Astrocyte of the cerebellum (primary cell): ENCODE data around the gene IFT80.

Source experiments
- DNase-seq: peaks from one replicate; pipeline ENCODE4 v3.0.0-alpha.2; 2011; ENCODE audit warnings: low read depth
- H3K4me3 ChIP-seq: 2 replicates; pipeline ENCODE4 v1.5.1; 2011; ENCODE audit warnings: mild to moderate bottlenecking, low read depth, low read length, moderate library complexity
- in situ Hi-C: cut with HindIII; loops from 2 replicates; pipeline ENCODE4 v1.10.0; 2017; ENCODE audit warnings: low sequenced_read_pairs
- TF ChIP-seq, protein P1 (sequence below): IDR thresholded peaks from 2 replicates; pipeline ENCODE4 v1.5.1; 2012; ENCODE audit warnings: low read length, low read depth, moderate library complexity, mild to moderate bottlenecking; ENCODE audit errors: missing control alignments

The IFT80 gene

DNA sequence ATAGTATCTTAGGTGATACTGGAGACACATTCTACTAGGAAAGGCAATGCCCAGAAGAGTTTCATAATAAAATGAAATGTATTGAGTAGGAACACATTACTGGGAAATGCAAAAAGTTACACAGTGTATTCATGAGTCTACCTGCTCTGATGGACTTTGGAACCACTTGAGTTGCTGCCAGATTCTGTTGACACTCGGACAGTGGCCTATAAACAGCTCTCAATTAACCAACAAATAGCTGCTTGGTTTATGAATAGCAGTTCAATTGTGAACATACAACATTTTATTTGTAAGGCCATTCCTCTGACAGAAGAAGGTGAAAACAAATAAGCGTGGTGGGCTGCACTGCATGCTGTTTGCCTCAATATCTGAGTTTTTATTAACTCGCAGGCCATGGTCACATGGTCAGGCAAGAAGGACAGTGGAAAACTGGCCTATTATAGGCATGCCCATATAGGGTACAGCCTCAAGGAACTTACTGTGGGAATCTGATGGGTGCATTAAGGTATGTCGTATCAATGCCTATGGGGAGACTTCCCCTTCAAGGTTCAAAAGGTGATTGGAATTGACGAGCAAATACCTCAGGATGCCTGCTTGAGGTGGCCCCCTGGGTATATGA lies 107.6 kb downstream of the IFT80 start:
- TF ChIP-seq, protein P1, sequence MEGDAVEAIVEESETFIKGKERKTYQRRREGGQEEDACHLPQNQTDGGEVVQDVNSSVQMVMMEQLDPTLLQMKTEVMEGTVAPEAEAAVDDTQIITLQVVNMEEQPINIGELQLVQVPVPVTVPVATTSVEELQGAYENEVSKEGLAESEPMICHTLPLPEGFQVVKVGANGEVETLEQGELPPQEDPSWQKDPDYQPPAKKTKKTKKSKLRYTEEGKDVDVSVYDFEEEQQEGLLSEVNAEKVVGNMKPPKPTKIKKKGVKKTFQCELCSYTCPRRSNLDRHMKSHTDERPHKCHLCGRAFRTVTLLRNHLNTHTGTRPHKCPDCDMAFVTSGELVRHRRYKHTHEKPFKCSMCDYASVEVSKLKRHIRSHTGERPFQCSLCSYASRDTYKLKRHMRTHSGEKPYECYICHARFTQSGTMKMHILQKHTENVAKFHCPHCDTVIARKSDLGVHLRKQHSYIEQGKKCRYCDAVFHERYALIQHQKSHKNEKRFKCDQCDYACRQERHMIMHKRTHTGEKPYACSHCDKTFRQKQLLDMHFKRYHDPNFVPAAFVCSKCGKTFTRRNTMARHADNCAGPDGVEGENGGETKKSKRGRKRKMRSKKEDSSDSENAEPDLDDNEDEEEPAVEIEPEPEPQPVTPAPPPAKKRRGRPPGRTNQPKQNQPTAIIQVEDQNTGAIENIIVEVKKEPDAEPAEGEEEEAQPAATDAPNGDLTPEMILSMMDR = no peak
- in situ Hi-C loops = no loop called here
- no peak for DNase-seq
- H3K4me3 ChIP-seq = no peak overlapping the region

DNA sequence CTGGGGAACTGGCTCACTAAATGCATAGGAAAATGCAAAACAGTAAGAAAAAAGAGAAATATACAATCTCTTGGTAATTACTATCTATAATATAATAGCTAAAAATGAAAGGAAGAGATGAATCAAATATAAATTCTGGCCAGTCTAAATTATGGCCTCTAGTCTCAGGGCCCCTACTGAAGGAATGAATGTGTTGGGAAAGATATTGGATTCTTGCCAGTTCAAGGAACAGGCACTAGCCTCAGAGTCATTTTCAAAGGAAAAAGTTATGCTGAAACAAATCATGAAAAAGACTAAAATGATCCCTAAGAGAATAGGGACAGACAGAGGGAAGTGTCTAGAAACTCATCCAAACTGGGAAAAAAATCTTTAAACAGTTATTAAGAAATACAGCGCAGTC lies 111.4 kb downstream of the IFT80 start:
- DNase-seq = no peak
- in situ Hi-C loops = no loop called here
- TF ChIP-seq, protein P1 = no peak
- no peak overlapping the region for H3K4me3 ChIP-seq

DNA sequence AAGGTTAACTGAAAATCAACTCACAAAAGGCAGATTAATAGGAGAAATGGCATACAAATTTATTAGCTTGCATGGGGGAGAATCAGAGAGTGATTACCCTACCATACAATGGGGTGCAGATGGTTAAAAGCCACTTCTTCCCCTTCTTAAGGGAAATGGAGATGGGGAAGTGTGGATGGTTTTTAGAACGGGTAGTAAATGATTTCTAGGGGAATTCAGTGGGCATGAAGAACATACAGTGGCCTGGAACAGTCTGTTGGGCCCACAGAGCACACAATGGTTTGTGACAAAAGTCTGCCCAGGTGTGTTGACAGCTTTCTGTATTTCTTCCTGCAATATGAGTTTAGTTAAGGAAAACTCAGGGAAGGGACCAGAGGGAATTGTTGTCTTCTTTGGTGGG lies 112.8 kb downstream of the IFT80 start:
- TF ChIP-seq, protein P1 = no peak
- no peak overlapping the region for H3K4me3 ChIP-seq
- in situ Hi-C loops = no loop called here
- DNase-seq = no peak

DNA sequence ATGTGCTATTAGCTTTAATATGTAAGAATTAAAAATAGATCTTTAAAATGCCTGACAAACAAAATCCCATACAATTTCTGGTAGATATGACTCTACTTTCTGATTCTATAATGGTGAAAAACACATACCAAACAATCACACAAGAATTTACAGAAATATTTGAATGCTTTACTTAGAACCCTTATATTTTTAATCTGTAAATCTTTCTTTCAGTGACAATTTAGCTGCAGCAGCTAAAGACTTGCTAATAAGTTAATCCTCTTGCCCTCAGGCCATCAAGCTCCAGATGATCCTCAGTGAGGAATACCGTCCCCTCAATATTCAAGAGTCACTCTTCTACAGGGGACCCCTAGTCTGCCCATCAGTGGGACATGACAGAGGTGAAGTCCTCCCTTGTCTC lies 118.2 kb downstream of the IFT80 start:
- H3K4me3 ChIP-seq = no peak overlapping the region
- TF ChIP-seq, protein P1 = no peak
- DNase-seq = no peak
- in situ Hi-C loops = no loop called here

DNA sequence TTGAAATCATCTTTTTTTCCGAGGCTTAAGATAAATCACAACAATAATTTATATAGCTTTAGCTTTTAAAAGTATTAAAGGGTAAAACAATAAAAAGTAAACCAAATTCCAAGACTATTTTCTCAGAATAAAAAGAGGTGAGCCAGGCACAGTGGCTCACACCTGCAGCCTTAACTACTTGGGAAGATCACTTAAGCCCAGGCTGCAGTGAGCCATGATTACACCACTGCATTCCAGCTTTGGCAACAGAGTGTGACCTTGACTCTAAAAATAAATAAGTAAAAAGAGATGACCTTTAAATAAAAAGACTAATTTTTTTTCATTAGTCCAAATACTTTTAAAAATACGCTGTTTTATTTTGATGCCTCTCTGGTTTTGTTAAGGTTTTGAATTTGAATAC lies 119.4 kb downstream of the IFT80 start:
- TF ChIP-seq, protein P1 = no peak
- no peak overlapping the region for H3K4me3 ChIP-seq
- DNase-seq = no peak
- in situ Hi-C loops = no loop called here

DNA sequence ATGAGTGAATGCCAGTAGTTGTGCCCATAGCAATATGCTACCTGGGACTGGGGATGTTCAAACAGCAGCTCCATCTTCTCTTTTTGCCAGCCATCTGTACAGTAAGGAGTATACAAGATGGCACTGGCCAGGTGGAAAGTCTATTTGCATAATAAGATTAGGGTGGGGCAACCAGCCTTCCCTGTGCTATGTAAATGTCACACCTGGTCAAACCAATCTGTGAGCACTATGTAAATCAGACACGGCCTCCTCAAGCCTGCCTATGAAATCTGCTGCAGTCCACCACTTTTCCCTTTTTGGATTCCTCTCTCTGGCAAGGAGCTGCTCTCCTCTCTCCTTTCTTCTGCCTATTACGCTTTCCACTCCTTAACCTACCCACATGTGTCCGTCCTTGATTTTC lies 120.8 kb downstream of the IFT80 start:
- no peak overlapping the region for H3K4me3 ChIP-seq
- TF ChIP-seq, protein P1 = no peak
- no peak for DNase-seq
- in situ Hi-C loops = no loop called here
